K562 (cell line): ENCODE data around the gene SLC1A5. TPM values are rescaled to one million over a fixed set of nuclear protein-coding genes. Genes with fewer than 3 reads are reported as not detected.

Experiments
- ARHGAP35 ChIP-seq: fragments of 450-650 bp; IDR thresholded peaks from 2 replicates; pipeline ENCODE4 v1.6.1; 2018; ENCODE audit not compliant: partially characterized antibody
- ESRRA ChIP-seq: fragments of 450-650 bp; IDR thresholded peaks from 2 replicates; pipeline ENCODE4 v1.6.1; 2014; ENCODE audit warnings: low read depth, mild to moderate bottlenecking, moderate library complexity, borderline replicate concordance
- ESRRB ChIP-seq: fragments of 250-450 bp; sonication (Bioruptor Pico); IDR thresholded peaks from 2 replicates; pipeline ENCODE4 v1.5.0; 2020; ENCODE audit warnings: mild to moderate bottlenecking, moderate library complexity, borderline replicate concordance
- FOXO4 ChIP-seq: fragments of 450-650 bp; formaldehyde crosslinking; IDR thresholded peaks from 2 replicates; pipeline ENCODE4 v1.4.0; 2020; ENCODE audit warnings: mild to moderate bottlenecking, moderate library complexity
- HLTF ChIP-seq: fragments of 450-650 bp; IDR thresholded peaks from 2 replicates; pipeline ENCODE4 v1.6.1; 2016
- HOXB6 ChIP-seq: fragments of 250-450 bp; sonication (Bioruptor Pico); IDR thresholded peaks from 2 replicates; pipeline ENCODE4 v1.5.1; 2022; ENCODE audit warnings: mild to moderate bottlenecking, borderline replicate concordance
- LARP7 ChIP-seq: fragments of 450-650 bp; IDR thresholded peaks from 2 replicates; pipeline ENCODE4 v1.6.1; 2016
- MAFK ChIP-seq: IDR thresholded peaks from 2 replicates; pipeline ENCODE4 v1.6.1; 2011; ENCODE audit warnings: low read length, improper control_type of control experiment
- MAZ ChIP-seq, 2 experiments: fragments of 450-650 bp in 1 of 2; sonication (generic) in 1 of 2; formaldehyde crosslinking; IDR thresholded peaks in 1 of 2; conservative IDR thresholded peaks in 1 of 2; 2 replicates each; pipeline versions ENCODE4 v1.4.0 to v1.5.0; 2020; ENCODE audit warnings: mild to moderate bottlenecking in 1 of 2, missing genetic modification reagents in 1 of 2
- MTA2 ChIP-seq: fragments of 450-650 bp; IDR thresholded peaks from 2 replicates; pipeline ENCODE4 v1.6.1; 2016; ENCODE audit warnings: low read depth
- PML ChIP-seq: IDR thresholded peaks from 2 replicates; pipeline ENCODE4 v1.6.1; 2012; ENCODE audit warnings: low read length, inconsistent platforms
- POLR2AphosphoS2 ChIP-seq: IDR thresholded peaks from 2 replicates; pipeline ENCODE4 v1.6.1; 2012; ENCODE audit warnings: low read length, improper control_type of control experiment
- PREB ChIP-seq: sonication (generic); formaldehyde crosslinking; IDR thresholded peaks from 2 replicates; pipeline ENCODE4 v1.8.1; 2023; ENCODE audit warnings: mild to moderate bottlenecking, missing genetic modification reagents
- SIX5 ChIP-seq, 2 experiments: IDR thresholded peaks; 2 replicates each; pipeline ENCODE4 v1.6.1; 2011; ENCODE audit warnings: low read length in 2 of 2, borderline replicate concordance in 1 of 2, low read depth in 1 of 2, mild to moderate bottlenecking in 1 of 2, moderate library complexity in 1 of 2; ENCODE audit not compliant: insufficient read depth in 1 of 2
- ZBTB7A ChIP-seq: IDR thresholded peaks from 2 replicates; pipeline ENCODE4 v1.6.1; 2011; ENCODE audit warnings: low read depth, mild to moderate bottlenecking, low read length, moderate library complexity, borderline replicate concordance; ENCODE audit not compliant: control insufficient read depth
- ZBTB8A ChIP-seq: fragments of 450-650 bp; IDR thresholded peaks from 2 replicates; pipeline ENCODE4 v1.6.1; 2018; ENCODE audit warnings: mild to moderate bottlenecking, moderate library complexity; ENCODE audit not compliant: partially characterized antibody
- ZC3H11A ChIP-seq: IDR thresholded peaks from 2 replicates; pipeline ENCODE4 v1.6.1; 2012; ENCODE audit warnings: low read depth, low read length, improper control_type of control experiment
- ZC3H4 ChIP-seq: sonication (generic); formaldehyde crosslinking; IDR thresholded peaks from 2 replicates; pipeline ENCODE4 v1.9.0; 2021; ENCODE audit warnings: missing genetic modification reagents, borderline replicate concordance
- ZKSCAN1 ChIP-seq: fragments of 150-350 bp; IDR thresholded peaks from 2 replicates; pipeline ENCODE4 v1.6.1; 2016; ENCODE audit warnings: low read depth, low read length
- ZKSCAN3 ChIP-seq: fragments of 250-450 bp; sonication (Bioruptor Pico); IDR thresholded peaks from 2 replicates; pipeline ENCODE4 v1.4.0; 2020
- ZNF121 ChIP-seq: sonication (generic); formaldehyde crosslinking; conservative IDR thresholded peaks from 2 replicates; pipeline ENCODE4 v1.8.0; 2022; ENCODE audit warnings: missing genetic modification reagents
- ZNF217 ChIP-seq: sonication (generic); formaldehyde crosslinking; IDR thresholded peaks from 2 replicates; pipeline ENCODE4 v1.8.0; 2022; ENCODE audit warnings: mild to moderate bottlenecking, missing genetic modification reagents
- ZNF274 ChIP-seq: IDR thresholded peaks from 2 replicates; pipeline ENCODE4 v1.6.1; 2011; ENCODE audit warnings: low read depth, mild to moderate bottlenecking, low read length, moderate library complexity, borderline replicate concordance
- ZNF384 ChIP-seq: IDR thresholded peaks from 2 replicates; pipeline ENCODE4 v1.6.1; 2012; ENCODE audit warnings: low read depth, low read length, improper control_type of control experiment
- ZNF398 ChIP-seq: fragments of 250-450 bp; sonication (Bioruptor Pico); IDR thresholded peaks from 2 replicates; pipeline ENCODE4 v1.8.0; 2021; ENCODE audit warnings: moderate library complexity, mild to moderate bottlenecking, inconsistent platforms
- ZNF778 ChIP-seq: fragments of 450-650 bp; formaldehyde crosslinking; IDR thresholded peaks from 2 replicates; pipeline ENCODE4 v1.4.0; 2020; ENCODE audit warnings: mild to moderate bottlenecking, moderate library complexity
- polyA plus RNA-seq, 8 experiments: library from polyadenylated mRNA; depleted of rRNA in 4 of 8; stranded (reverse) in 5 of 8; unstranded in 3 of 8; fragments of >200 nt; fragmentation: Nextera tagmentation in 2 of 8; fragmentation: Illumina TruSeq in 1 of 8; extraction: Ambion mirVana in 2 of 8; extraction: Trizol in 1 of 8; gene quantifications; 2 replicates each; pipeline versions ENCODE4 v1.2.1 to v1.2.3, GENCODE V29; 2011 to 2014; ENCODE audit warnings: inconsistent platforms in 1 of 8, missing spikeins in 1 of 8
- total RNA-seq, 7 experiments: library from RNA; depleted of rRNA in 6 of 7; stranded (reverse); fragments of >200 nt in 6 of 7; fragmentation: Illumina TruSeq in 2 of 7; extraction: Trizol in 2 of 7; gene quantifications; 2 replicates each; pipeline versions ENCODE4 v1.2.1 to v1.2.3, GENCODE V29; 2011 to 2021; ENCODE audit warnings: low replicate concordance in 1 of 7

Gene SLC1A5
- total and polyA plus RNA-seq, 9 of the 15 experiments (the other 6 are each of a cell fraction or from before 2014, with no cell fraction given), result 31.2 to 417 (median 134) TPM

- TF ChIP-seq PREB (CRISPR knock-in tag) (no peak), HLTF (no peak), FOXO4 (CRISPR knock-in tag) (no peak), PML (no peak), ZC3H11A (no peak), ZC3H4 (CRISPR knock-in tag) (no peak), ZBTB7A (peak; percentile 29; the same call in 1 of the 2 replicates), MAZ (CRISPR knock-in tag; conservative IDR thresholded peaks at IDR 0.05 in 1 of 2, IDR thresholded peaks at IDR 0.05 in 1 of 2) (peak; percentile 84 to 92), ZNF398 (no peak), ZNF778 (CRISPR knock-in tag) (no peak), ZNF384 (peak; percentile 24; the same call in 1 of the 2 replicates), HOXB6 (CRISPR knock-in tag) (no peak), ZNF121 (CRISPR knock-in tag) (no peak), ESRRB (CRISPR knock-in tag) (no peak), ZNF217 (CRISPR knock-in tag) (no peak), MTA2 (no peak), LARP7 (no peak), POLR2AphosphoS2 (peak; percentile 95), ZBTB8A (no peak), ZNF274 (no peak), MAFK (no peak), ESRRA (peak; percentile 33; the same call in 1 of the 2 replicates), ZKSCAN3 (CRISPR knock-in tag) (no peak), SIX5 (IDR thresholded peaks at IDR 0.05; ENCODE audit: borderline replicate concordance in 1 of 2, insufficient read depth in 1 of 2, low read depth in 1 of 2, low read length in 2 of 2) (no peak), ZKSCAN1 (peak; percentile 6; the same call in 1 of the 2 replicates), ARHGAP35 (no peak)
- TF ChIP-seq, all 486 proteins: peak for 148
Observed at GRCh38 chr19:46784262-46785053, 3.9 kb downstream of the SLC1A5 start (continued).
